ENCODE data around the gene ZSCAN10.
"Not testable (repeated sequence)": the region's sequence is repeated elsewhere in the genome, so short reads cannot be mapped to it uniquely, and the experiment has no call there.

The ZSCAN10 gene

GRCh38 chr16:3059041-3059722 lies 39.9 kb downstream of the ZSCAN10 start:
- peak; percentile 89 for ATAC-seq

- ATAC-seq: peak; percentile 50 to 51
These were observed 40.7 kb downstream of the ZSCAN10 start for GRCh38 chr16:3058139-3059030.

GRCh38 chr16:3057181-3058138 lies 41.6 kb downstream of the ZSCAN10 start:
- ATAC-seq: no peak

- ATAC-seq: no peak
These were observed 42.5 kb downstream of the ZSCAN10 start for GRCh38 chr16:3056336-3057180.

- ATAC-seq: not testable (repeated sequence)
These were observed 43.4 kb downstream of the ZSCAN10 start for GRCh38 chr16:3055734-3056115.

GRCh38 chr16:3054965-3055733 lies 43.9 kb downstream of the ZSCAN10 start:
- no peak for ATAC-seq

- peak; percentile 64 to 66 for ATAC-seq
These were observed 45.8 kb downstream of the ZSCAN10 start for GRCh38 chr16:3053330-3053710.

GRCh38 chr16:3052571-3053329 lies 46.3 kb downstream of the ZSCAN10 start:
- ATAC-seq: peak; percentile 69 to 70

- ATAC-seq: no peak
These were observed 47.6 kb downstream of the ZSCAN10 start for GRCh38 chr16:3051494-3051893.

GRCh38 chr16:3051009-3051408 lies 48.1 kb downstream of the ZSCAN10 start:
- no peak for ATAC-seq

GRCh38 chr16:3050487-3050886 lies 48.6 kb downstream of the ZSCAN10 start:
- no peak for ATAC-seq

GRCh38 chr16:3049921-3050481 lies 49.1 kb downstream of the ZSCAN10 start:
- ATAC-seq: no peak

- no peak for ATAC-seq
These were observed 51.7 kb downstream of the ZSCAN10 start for GRCh38 chr16:3047387-3047720.

- ATAC-seq: peak; percentile 36 to 42
These were observed 52.3 kb downstream of the ZSCAN10 start for GRCh38 chr16:3046641-3047386.

- peak; percentile 14 to 32 for ATAC-seq
These were observed 53.1 kb downstream of the ZSCAN10 start, which contains the start of gene MMP25 for GRCh38 chr16:3045758-3046640. Gene MMP25 (plus strand): TSS chr16:3046561. CDS start chr16:3046918, 357 bp downstream.

- ATAC-seq: no peak
These were observed 54.4 kb downstream of the ZSCAN10 start for GRCh38 chr16:3044708-3045107.

GRCh38 chr16:3042376-3042775 lies 56.7 kb downstream of the ZSCAN10 start:
- no peak for ATAC-seq

- no peak for ATAC-seq
These were observed 60.2 kb downstream of the ZSCAN10 start for GRCh38 chr16:3038896-3039295.
